Stimulated activated CD4-positive, alpha-beta T cell treated with anti-CD3 and anti-CD28 coated beads, TNF-alpha, amount 100 ng/mL, for 4 hours (primary cell): ENCODE measurements around the gene PYROXD2.

Source experiments
- DNase-seq, 3 experiments: peaks; one replicate each; pipeline ENCODE4 v3.0.0-alpha.2; 2020; ENCODE audit warnings: low read depth in 3 of 3

Gene PYROXD2

GRCh38 chr10:98414932-98415730 lies at the start of gene PYROXD2:
Gene PYROXD2 (minus strand): TSS chr10:98415182. CDS start chr10:98415135, 47 bp downstream.
- no peak for DNase-seq

GRCh38 chr10:98463976-98464754 lies 49.2 kb upstream of the PYROXD2 start:
- DNase-seq = no peak

- DNase-seq = no peak
Observed at GRCh38 chr10:98463016-98463415, 48.0 kb upstream of the PYROXD2 start.

GRCh38 chr10:98461500-98461842 lies 46.5 kb upstream of the PYROXD2 start:
- DNase-seq = no peak

GRCh38 chr10:98460837-98461499 lies 46.0 kb upstream of the PYROXD2 start:
- DNase-seq = no peak

- DNase-seq = no peak
Observed at GRCh38 chr10:98458809-98459784, 44.1 kb upstream of the PYROXD2 start.

- DNase-seq = no peak
Observed at GRCh38 chr10:98457721-98458120, 42.7 kb upstream of the PYROXD2 start.

GRCh38 chr10:98456686-98457482 lies 41.9 kb upstream of the PYROXD2 start:
- no peak for DNase-seq

GRCh38 chr10:98456043-98456570 lies 41.1 kb upstream of the PYROXD2 start:
- no peak for DNase-seq

GRCh38 chr10:98453729-98454128 lies 38.7 kb upstream of the PYROXD2 start:
- DNase-seq = no peak

GRCh38 chr10:98450618-98451017 lies 35.6 kb upstream of the PYROXD2 start:
- DNase-seq = no peak

GRCh38 chr10:98449287-98449686 lies 34.3 kb upstream of the PYROXD2 start:
- DNase-seq = no peak

GRCh38 chr10:98446661-98447221 lies 31.8 kb upstream of the PYROXD2 start, which contains the start of gene HPS1:
Gene HPS1 (minus strand): TSS chr10:98446935. CDS start chr10:98443240, 3,695 bp downstream.
- peak; percentile 70 to 75 (median 73) for DNase-seq

GRCh38 chr10:98446151-98446660 lies 31.2 kb upstream of the PYROXD2 start:
- peak in 1 of 3 experiments; percentile 14 for DNase-seq

GRCh38 chr10:98445200-98445812 lies 30.3 kb upstream of the PYROXD2 start:
- no peak for DNase-seq

GRCh38 chr10:98444314-98445006 lies 29.5 kb upstream of the PYROXD2 start:
- DNase-seq = no peak

GRCh38 chr10:98438715-98439114 lies 23.7 kb upstream of the PYROXD2 start:
- no peak for DNase-seq

GRCh38 chr10:98436704-98437103 lies 21.7 kb upstream of the PYROXD2 start:
- no peak for DNase-seq
